Gastroesophageal sphincter (tissue), 4 donors: Measurements from ENCODE around the gene EPHB1. TPM values are rescaled to one million over a fixed set of nuclear protein-coding genes. Genes with fewer than 3 reads are reported as not detected.

Source experiments
- ATAC-seq: fragments of 150-250 bp; one replicate; pipeline ENCODE4 v1.9.1; 2016; ENCODE audit warnings: mild to moderate bottlenecking, moderate library complexity
- H3K27ac ChIP-seq, 4 donors: fragments of 200-600 bp; sonication (generic) in 3 of 4; 1 replicate in 3 of 4; 2 replicates in 1 of 4; pipeline ENCODE4 v1.5.1; 2016 to 2019
- H3K27me3 ChIP-seq: fragments of 200-600 bp; sonication (generic); one replicate; pipeline ENCODE4 v1.5.1; 2019
- H3K36me3 ChIP-seq, 2 donors: fragments of 200-600 bp; sonication (generic); one replicate each; pipeline ENCODE4 v1.5.1; 2019; ENCODE audit warnings: control low read depth in 1 of 2
- H3K4me1 ChIP-seq, 3 donors: fragments of 200-600 bp; sonication (generic); 1 replicate in 2 of 3; 2 replicates in 1 of 3; pipeline ENCODE4 v1.5.1; 2016 to 2019; ENCODE audit warnings: control low read depth in 2 of 3
- H3K4me3 ChIP-seq, 2 donors: fragments of 200-600 bp; sonication (generic); one replicate each; pipeline ENCODE4 v1.5.1; 2019; ENCODE audit warnings: mild to moderate bottlenecking in 1 of 2, moderate library complexity in 1 of 2
- H3K9me3 ChIP-seq, 3 donors: fragments of 200-600 bp; sonication (generic); one replicate each; pipeline ENCODE4 v1.5.1; 2017 to 2019; ENCODE audit warnings: control low read depth in 2 of 3
- CTCF ChIP-seq, 4 experiments: fragments of 200-600 bp in 2 of 4; fragments of 450-650 bp in 2 of 4; sonication (generic) in 1 of 4; IDR thresholded peaks; one replicate each; pipeline ENCODE4 v1.5.1; 2017 to 2019; ENCODE audit warnings: antibody characterized with exemption in 4 of 4, mild to moderate bottlenecking in 2 of 4, moderate library complexity in 2 of 4
- EP300 ChIP-seq: sonication (generic); formaldehyde crosslinking; IDR thresholded peaks from one replicate; pipeline ENCODE4 v1.6.1; 2017; ENCODE audit warnings: antibody characterized with exemption, mild to moderate bottlenecking
- POLR2A ChIP-seq, 2 donors: fragments of 450-650 bp; IDR thresholded peaks; one replicate each; pipeline ENCODE4 v1.6.1; 2017; ENCODE audit warnings: antibody characterized with exemption in 2 of 2, mild to moderate bottlenecking in 2 of 2, moderate library complexity in 1 of 2
- POLR2AphosphoS5 ChIP-seq: sonication (generic); formaldehyde crosslinking; IDR thresholded peaks from one replicate; pipeline ENCODE4 v1.6.1; 2017; ENCODE audit warnings: antibody characterized with exemption
- WGBS, 2 donors: methylation state at CpG; one replicate each; pipeline ENCODE4 v1.1.5; 2018; ENCODE audit warnings: low coverage in 1 of 2; 5-methylcytosine and 5-hydroxymethylcytosine counted together
- total RNA-seq, 4 donors: library from RNA; depleted of rRNA; stranded (reverse); fragments of >200 nt; gene quantifications; one replicate each; pipeline ENCODE4 v1.1.0, GENCODE V29; 2016

The EPHB1 gene
- total RNA-seq, 4 donors from 2014 or later: 0.81 to 5.7 (median 2.5) TPM; not detected in 1

- Histone ChIP-seq H3K27me3 (peaks cover 3% of the 10 kb centered on the region), H3K4me1 (no peaks in the 10 kb centered on the region), H3K36me3 (no peaks in the 10 kb centered on the region), H3K4me3 (no peak overlapping the region), H3K9me3 (no peaks in the 10 kb centered on the region), H3K27ac (no peak overlapping the region)
- no peak for ATAC-seq
- TF ChIP-seq POLR2A (IDR thresholded peaks at IDR 0.05): no peak
- TF ChIP-seq CTCF (IDR thresholded peaks at IDR 0.05): no peak
- TF ChIP-seq EP300: no peak
- TF ChIP-seq POLR2AphosphoS5: no peak
- 74 to 87% methylated on average over 3 of the region's 3 CpGs for WGBS, 2 donors
Measured at GRCh38 chr3:134757549-134758069, 37.5 kb upstream of the EPHB1 start.

DNA sequence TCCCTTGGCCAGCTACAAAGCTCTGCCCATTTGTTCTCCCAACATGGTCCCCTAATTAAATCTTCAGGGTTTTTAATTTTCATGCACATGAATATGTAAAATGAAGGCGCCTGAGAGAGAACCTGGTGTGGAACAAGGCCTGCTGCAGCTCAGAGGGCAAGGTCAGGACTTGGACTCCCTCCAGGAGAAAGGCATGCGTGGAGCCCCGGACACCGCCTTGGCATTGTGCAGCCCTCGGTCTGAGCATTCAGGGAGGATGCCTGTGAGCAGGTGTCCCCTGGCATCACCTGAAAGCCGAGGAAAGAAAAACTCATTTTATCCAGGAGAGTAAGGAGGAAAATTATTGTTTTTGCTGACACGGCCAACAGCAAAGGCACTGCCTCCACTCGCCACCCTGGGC, 33.8 kb upstream of the EPHB1 start:
- no peaks in the 10 kb centered on the region for H3K9me3 ChIP-seq
- no peaks in the 10 kb centered on the region for H3K36me3 ChIP-seq
- no peaks in the 10 kb centered on the region for H3K4me1 ChIP-seq
- ATAC-seq: no peak
- no peak overlapping the region for H3K27ac ChIP-seq
- WGBS, 2 donors: 61 to 83% methylated on average over 1 to 6 of the region's 8 CpGs
- TF ChIP-seq POLR2AphosphoS5 (no peak), POLR2A (IDR thresholded peaks at IDR 0.05) (no peak)
- no peak overlapping the region for H3K4me3 ChIP-seq
- peaks cover 3% of the 10 kb centered on the region for H3K27me3 ChIP-seq

GRCh38 chr3:134762016-134762415, 33.0 kb upstream of the EPHB1 start:
- Histone ChIP-seq H3K4me1 (no peaks in the 10 kb centered on the region), H3K27ac (no peak overlapping the region), H3K36me3 (no peaks in the 10 kb centered on the region), H3K27me3 (no peaks in the 10 kb centered on the region), H3K4me3 (no peak overlapping the region), H3K9me3 (no peaks in the 10 kb centered on the region)
- 86 to 87% methylated on average over 3 to 4 of the region's 4 CpGs for WGBS, 2 donors
- TF ChIP-seq EP300: no peak
- TF ChIP-seq CTCF (IDR thresholded peaks at IDR 0.05): no peak
- TF ChIP-seq POLR2AphosphoS5: no peak
- no peak for TF ChIP-seq POLR2A (IDR thresholded peaks at IDR 0.05)
- ATAC-seq: no peak

DNA sequence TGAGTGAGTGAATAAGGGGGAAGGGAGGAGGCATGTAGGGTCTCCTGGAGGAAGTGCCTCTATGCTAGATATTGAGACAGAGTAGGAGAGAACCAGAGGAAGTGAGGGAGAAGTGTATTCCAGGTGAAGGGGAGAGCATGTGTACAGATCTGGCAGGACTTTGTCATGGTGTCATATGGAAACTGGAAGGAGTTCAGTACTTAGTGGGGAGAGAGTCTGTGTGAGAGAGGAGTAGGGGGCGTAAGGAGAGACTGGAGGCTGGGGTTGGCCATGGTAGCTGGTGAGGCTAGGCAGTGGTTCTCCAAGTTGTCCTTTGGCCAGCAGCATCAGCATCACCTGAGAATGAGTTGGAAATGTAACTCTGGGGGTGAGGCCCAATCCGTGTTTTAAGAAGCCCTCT, 29.6 kb upstream of the EPHB1 start:
- WGBS, 2 donors: 71 to 92% methylated on average over 1 to 2 of the region's 2 CpGs

GRCh38 chr3:134766290-134766689, 28.8 kb upstream of the EPHB1 start:
- TF ChIP-seq POLR2AphosphoS5: no peak
- no peak for TF ChIP-seq CTCF (IDR thresholded peaks at IDR 0.05)
- TF ChIP-seq EP300: no peak
- TF ChIP-seq POLR2A (IDR thresholded peaks at IDR 0.05): no peak
- H3K4me3 ChIP-seq: no peak overlapping the region
- no peaks in the 10 kb centered on the region for H3K36me3 ChIP-seq
- H3K4me1 ChIP-seq: no peaks in the 10 kb centered on the region
- ATAC-seq: no peak
- H3K27ac ChIP-seq: no peak overlapping the region
- WGBS, 2 donors: 100% methylated on average over 1 of the region's 1 CpG; no CpG with 5 or more reads in 1 of the 2 donors
- no peaks in the 10 kb centered on the region for H3K27me3 ChIP-seq
- no peaks in the 10 kb centered on the region for H3K9me3 ChIP-seq

More for the DNA sequence above, 29.6 kb upstream of the EPHB1 start:
- Histone ChIP-seq H3K27me3 (no peaks in the 10 kb centered on the region), H3K9me3 (no peaks in the 10 kb centered on the region), H3K4me1 (no peaks in the 10 kb centered on the region), H3K4me3 (no peak overlapping the region), H3K27ac (no peak overlapping the region), H3K36me3 (no peaks in the 10 kb centered on the region)
- ATAC-seq: no peak
- TF ChIP-seq POLR2A (IDR thresholded peaks at IDR 0.05): no peak
- TF ChIP-seq CTCF (IDR thresholded peaks at IDR 0.05): no peak
- TF ChIP-seq EP300: no peak
- no peak for TF ChIP-seq POLR2AphosphoS5
